Neural cell (in vitro differentiated cells): ENCODE results near the gene NCOA7. TPM values are rescaled to one million over a fixed set of nuclear protein-coding genes. Genes with fewer than 3 reads are reported as not detected.

Experiments used
- H2AFZ ChIP-seq: fragments of 200-600, 300-800 bp; sonication (generic), shearing (Covaris generic); 2 replicates; pipeline ENCODE4 v1.6.0; 2014; ENCODE audit warnings: low read depth, mild to moderate bottlenecking, antibody characterized with exemption, low read length, moderate library complexity
- H3F3A ChIP-seq: fragments of 200-600 bp; shearing (Covaris generic); 2 replicates; pipeline ENCODE4 v1.6.1; 2016; ENCODE audit warnings: mild to moderate bottlenecking, moderate library complexity, mixed read lengths, antibody characterized with exemption, low read length; ENCODE audit not compliant: insufficient read depth, poor library complexity, severe bottlenecking
- H3K27ac ChIP-seq: fragments of 200-600, 300-800 bp; sonication (generic), shearing (Covaris generic); 2 replicates; pipeline ENCODE4 v1.5.1; 2014; ENCODE audit warnings: mild to moderate bottlenecking, low read length, moderate library complexity
- H3K27me3 ChIP-seq: fragments of 300-800, 200-600 bp; sonication (generic), shearing (Covaris generic); 2 replicates; pipeline ENCODE4 v1.6.0; 2014; ENCODE audit warnings: mild to moderate bottlenecking, low read depth, low read length, moderate library complexity; ENCODE audit not compliant: insufficient read depth
- H3K36me3 ChIP-seq: fragments of 300-800, 200-600 bp; sonication (generic), shearing (Covaris generic); 2 replicates; pipeline ENCODE4 v1.5.1; 2014; ENCODE audit warnings: mild to moderate bottlenecking, antibody characterized with exemption, low read length, moderate library complexity; ENCODE audit not compliant: insufficient read depth
- H3K4me2 ChIP-seq: fragments of 300-800, 200-600 bp; sonication (generic), shearing (Covaris generic); 2 replicates; pipeline ENCODE4 v1.6.0; 2014; ENCODE audit warnings: mild to moderate bottlenecking, low read length
- H3K4me3 ChIP-seq: fragments of 300-800, 200-600 bp; sonication (generic), shearing (Covaris generic); 2 replicates; pipeline ENCODE4 v1.5.1; 2014; ENCODE audit warnings: mild to moderate bottlenecking, low read length, moderate library complexity
- H3K79me2 ChIP-seq: fragments of 200-600 bp; shearing (Covaris generic); replicated peaks from 2 replicates; pipeline ENCODE4 v1.6.0; 2014; ENCODE audit warnings: mild to moderate bottlenecking, low read length, moderate library complexity; ENCODE audit not compliant: insufficient read depth
- H3K9ac ChIP-seq: fragments of 300-800, 200-600 bp; sonication (generic), shearing (Covaris generic); 2 replicates; pipeline ENCODE4 v1.6.1; 2016; ENCODE audit warnings: mild to moderate bottlenecking, low read length, mixed read lengths
- H3K9me2 ChIP-seq: fragments of 200-600 bp; shearing (Covaris generic); 2 replicates; pipeline ENCODE4 v1.6.1; 2016; ENCODE audit warnings: mild to moderate bottlenecking, low read length, mixed read lengths; ENCODE audit not compliant: insufficient read depth
- H3K9me3 ChIP-seq: fragments of 200-600, 300-800 bp; sonication (generic), shearing (Covaris generic); 2 replicates; pipeline ENCODE4 v1.6.1; 2016; ENCODE audit warnings: mild to moderate bottlenecking, mixed run types, low read length, moderate library complexity, mixed read lengths
- H4K20me1 ChIP-seq: fragments of 200-600 bp; shearing (Covaris generic); 2 replicates; pipeline ENCODE4 v1.6.1; 2016; ENCODE audit warnings: mild to moderate bottlenecking, mixed run types; ENCODE audit not compliant: insufficient read depth
- EP300 ChIP-seq: fragments of 450-650 bp; conservative IDR thresholded peaks from 2 replicates; pipeline ENCODE4 v1.6.1; 2014; ENCODE audit warnings: antibody characterized with exemption, mild to moderate bottlenecking, moderate library complexity; ENCODE audit not compliant: poor library complexity, severe bottlenecking
- EZH2 ChIP-seq: fragments of 200-600, 300-800 bp; shearing (Covaris generic), sonication (generic); IDR thresholded peaks from 2 replicates; pipeline ENCODE4 v1.6.1; 2014; ENCODE audit warnings: antibody characterized with exemption, low read length, borderline replicate concordance, mild to moderate bottlenecking; ENCODE audit not compliant: insufficient read depth, poor library complexity, severe bottlenecking
- MXI1 ChIP-seq: fragments of 450-650 bp; conservative IDR thresholded peaks from 2 replicates; pipeline ENCODE4 v1.6.1; 2014; ENCODE audit warnings: antibody characterized with exemption, mild to moderate bottlenecking; ENCODE audit not compliant: poor library complexity, severe bottlenecking
- POLR2AphosphoS5 ChIP-seq: IDR thresholded peaks from 2 replicates; pipeline ENCODE4 v1.6.1; 2012
- RAD21 ChIP-seq: fragments of 450-650 bp; conservative IDR thresholded peaks from 2 replicates; pipeline ENCODE4 v1.6.1; 2014; ENCODE audit warnings: antibody characterized with exemption, mild to moderate bottlenecking, moderate library complexity
- SMC3 ChIP-seq: fragments of 450-650 bp; conservative IDR thresholded peaks from 2 replicates; pipeline ENCODE4 v1.6.1; 2014; ENCODE audit warnings: antibody characterized with exemption, mild to moderate bottlenecking, moderate library complexity; ENCODE audit not compliant: poor library complexity
- TAF1 ChIP-seq: IDR thresholded peaks from 2 replicates; pipeline ENCODE4 v1.6.1; 2012; ENCODE audit warnings: low read depth
- polyA plus RNA-seq: library from polyadenylated mRNA; depleted of rRNA; stranded (reverse); fragments of >200 nt; gene quantifications from 2 replicates; pipeline ENCODE4 v1.2.3, GENCODE V29; 2014
- TF ChIP-seq, protein P1 (sequence below): fragments of 450-650 bp; IDR thresholded peaks from 2 replicates; pipeline ENCODE4 v1.5.1; 2014; ENCODE audit warnings: antibody characterized with exemption, mild to moderate bottlenecking, moderate library complexity; ENCODE audit not compliant: poor library complexity, severe bottlenecking
- TF ChIP-seq, protein P2 (sequence below): IDR thresholded peaks from 2 replicates; pipeline ENCODE4 v1.6.1; 2012; ENCODE audit warnings: borderline replicate concordance

Gene NCOA7
- polyA plus RNA-seq, 1 donor from 2014 or later: 17.1 TPM

DNA sequence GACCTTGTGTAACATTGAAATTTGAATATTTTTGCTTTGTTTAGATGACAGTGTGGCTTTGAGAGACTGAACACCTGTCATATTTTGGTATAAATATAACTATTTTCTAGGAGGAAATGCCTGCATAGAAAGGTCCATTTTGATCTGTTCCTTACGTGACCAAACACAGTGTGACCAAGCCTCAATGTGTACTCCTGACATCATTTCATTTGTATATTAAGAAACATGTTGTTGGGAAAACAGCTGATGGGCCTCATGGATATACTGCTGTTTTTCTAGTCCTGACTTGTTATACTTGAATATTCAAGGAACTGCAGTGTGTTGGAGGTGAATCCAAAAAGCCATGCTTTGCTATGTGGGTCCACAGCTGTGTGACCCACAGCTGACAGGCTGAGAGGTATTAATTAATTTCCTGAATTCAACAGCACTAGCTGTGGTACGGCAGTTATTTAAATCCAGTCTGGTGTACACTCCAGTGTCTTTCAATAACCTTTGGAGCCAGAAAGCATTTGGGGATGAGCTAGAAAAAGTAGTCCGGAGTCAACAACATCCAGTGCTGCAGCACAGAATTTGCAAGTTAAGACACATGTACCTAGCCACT, 18.9 kb downstream of the NCOA7 start:
- Histone ChIP-seq H3K36me3 (no peaks in the 10 kb centered on the region), H3K9me2 (no peaks in the 10 kb centered on the region), H3K4me2 (no peak overlapping the region), H2AFZ (no peak overlapping the region), H3K79me2 (no peaks in the 10 kb centered on the region), H3K9me3 (no peaks in the 10 kb centered on the region), H3F3A (no peaks in the 10 kb centered on the region), H3K27me3 (no peaks in the 10 kb centered on the region), H3K27ac (peak overlapping the region; percentile 46), H4K20me1 (no peaks in the 10 kb centered on the region), H3K9ac (no peak overlapping the region), H3K4me3 (peak overlapping the region; percentile 14)
- TF ChIP-seq, protein P1, sequence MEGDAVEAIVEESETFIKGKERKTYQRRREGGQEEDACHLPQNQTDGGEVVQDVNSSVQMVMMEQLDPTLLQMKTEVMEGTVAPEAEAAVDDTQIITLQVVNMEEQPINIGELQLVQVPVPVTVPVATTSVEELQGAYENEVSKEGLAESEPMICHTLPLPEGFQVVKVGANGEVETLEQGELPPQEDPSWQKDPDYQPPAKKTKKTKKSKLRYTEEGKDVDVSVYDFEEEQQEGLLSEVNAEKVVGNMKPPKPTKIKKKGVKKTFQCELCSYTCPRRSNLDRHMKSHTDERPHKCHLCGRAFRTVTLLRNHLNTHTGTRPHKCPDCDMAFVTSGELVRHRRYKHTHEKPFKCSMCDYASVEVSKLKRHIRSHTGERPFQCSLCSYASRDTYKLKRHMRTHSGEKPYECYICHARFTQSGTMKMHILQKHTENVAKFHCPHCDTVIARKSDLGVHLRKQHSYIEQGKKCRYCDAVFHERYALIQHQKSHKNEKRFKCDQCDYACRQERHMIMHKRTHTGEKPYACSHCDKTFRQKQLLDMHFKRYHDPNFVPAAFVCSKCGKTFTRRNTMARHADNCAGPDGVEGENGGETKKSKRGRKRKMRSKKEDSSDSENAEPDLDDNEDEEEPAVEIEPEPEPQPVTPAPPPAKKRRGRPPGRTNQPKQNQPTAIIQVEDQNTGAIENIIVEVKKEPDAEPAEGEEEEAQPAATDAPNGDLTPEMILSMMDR: no peak
- TF ChIP-seq, protein P2, sequence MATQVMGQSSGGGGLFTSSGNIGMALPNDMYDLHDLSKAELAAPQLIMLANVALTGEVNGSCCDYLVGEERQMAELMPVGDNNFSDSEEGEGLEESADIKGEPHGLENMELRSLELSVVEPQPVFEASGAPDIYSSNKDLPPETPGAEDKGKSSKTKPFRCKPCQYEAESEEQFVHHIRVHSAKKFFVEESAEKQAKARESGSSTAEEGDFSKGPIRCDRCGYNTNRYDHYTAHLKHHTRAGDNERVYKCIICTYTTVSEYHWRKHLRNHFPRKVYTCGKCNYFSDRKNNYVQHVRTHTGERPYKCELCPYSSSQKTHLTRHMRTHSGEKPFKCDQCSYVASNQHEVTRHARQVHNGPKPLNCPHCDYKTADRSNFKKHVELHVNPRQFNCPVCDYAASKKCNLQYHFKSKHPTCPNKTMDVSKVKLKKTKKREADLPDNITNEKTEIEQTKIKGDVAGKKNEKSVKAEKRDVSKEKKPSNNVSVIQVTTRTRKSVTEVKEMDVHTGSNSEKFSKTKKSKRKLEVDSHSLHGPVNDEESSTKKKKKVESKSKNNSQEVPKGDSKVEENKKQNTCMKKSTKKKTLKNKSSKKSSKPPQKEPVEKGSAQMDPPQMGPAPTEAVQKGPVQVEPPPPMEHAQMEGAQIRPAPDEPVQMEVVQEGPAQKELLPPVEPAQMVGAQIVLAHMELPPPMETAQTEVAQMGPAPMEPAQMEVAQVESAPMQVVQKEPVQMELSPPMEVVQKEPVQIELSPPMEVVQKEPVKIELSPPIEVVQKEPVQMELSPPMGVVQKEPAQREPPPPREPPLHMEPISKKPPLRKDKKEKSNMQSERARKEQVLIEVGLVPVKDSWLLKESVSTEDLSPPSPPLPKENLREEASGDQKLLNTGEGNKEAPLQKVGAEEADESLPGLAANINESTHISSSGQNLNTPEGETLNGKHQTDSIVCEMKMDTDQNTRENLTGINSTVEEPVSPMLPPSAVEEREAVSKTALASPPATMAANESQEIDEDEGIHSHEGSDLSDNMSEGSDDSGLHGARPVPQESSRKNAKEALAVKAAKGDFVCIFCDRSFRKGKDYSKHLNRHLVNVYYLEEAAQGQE: no peak
- TF ChIP-seq EZH2 (no peak), POLR2AphosphoS5 (no peak), MXI1 (no peak), TAF1 (no peak), EP300 (no peak), RAD21 (no peak), SMC3 (no peak)

DNA sequence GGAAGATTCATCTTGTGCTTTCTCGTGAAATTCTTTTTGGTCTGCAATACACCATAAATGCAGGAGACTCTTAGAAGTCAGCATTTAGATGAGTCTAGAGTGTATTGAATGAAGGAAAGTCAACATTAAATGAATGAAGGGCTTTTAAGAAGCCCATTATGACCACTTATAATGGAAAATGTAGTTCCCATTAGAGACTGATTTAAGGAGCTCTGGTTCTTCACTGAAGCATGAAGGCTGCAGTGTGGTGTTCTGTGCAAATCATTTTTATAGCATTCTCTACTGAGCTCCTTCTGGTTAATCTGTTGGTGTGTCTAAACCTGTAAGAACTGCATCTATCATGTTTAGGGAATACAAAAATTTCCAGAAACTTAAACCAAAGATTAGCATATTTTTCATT, 19.7 kb downstream of the NCOA7 start:
- Histone ChIP-seq H3K4me2 (no peak overlapping the region), H3K9ac (no peak overlapping the region), H4K20me1 (no peaks in the 10 kb centered on the region), H3K79me2 (no peaks in the 10 kb centered on the region), H3K27me3 (no peaks in the 10 kb centered on the region), H3K9me3 (no peaks in the 10 kb centered on the region), H3K27ac (peak overlapping the region; percentile 46), H3K4me3 (peak overlapping the region; percentile 14), H3K36me3 (no peaks in the 10 kb centered on the region), H2AFZ (no peak overlapping the region), H3F3A (no peaks in the 10 kb centered on the region), H3K9me2 (no peaks in the 10 kb centered on the region)
- TF ChIP-seq, protein P1: no peak
- peak; percentile 49 for TF ChIP-seq POLR2AphosphoS5
